Measurements from ENCODE around the gene DCTD. TPM values are rescaled to one million over a fixed set of nuclear protein-coding genes. Genes with fewer than 3 reads are reported as not detected.

DCTD gene
- total RNA-seq, 1 experiment from 2014 or later: 91.5 TPM

DNA sequence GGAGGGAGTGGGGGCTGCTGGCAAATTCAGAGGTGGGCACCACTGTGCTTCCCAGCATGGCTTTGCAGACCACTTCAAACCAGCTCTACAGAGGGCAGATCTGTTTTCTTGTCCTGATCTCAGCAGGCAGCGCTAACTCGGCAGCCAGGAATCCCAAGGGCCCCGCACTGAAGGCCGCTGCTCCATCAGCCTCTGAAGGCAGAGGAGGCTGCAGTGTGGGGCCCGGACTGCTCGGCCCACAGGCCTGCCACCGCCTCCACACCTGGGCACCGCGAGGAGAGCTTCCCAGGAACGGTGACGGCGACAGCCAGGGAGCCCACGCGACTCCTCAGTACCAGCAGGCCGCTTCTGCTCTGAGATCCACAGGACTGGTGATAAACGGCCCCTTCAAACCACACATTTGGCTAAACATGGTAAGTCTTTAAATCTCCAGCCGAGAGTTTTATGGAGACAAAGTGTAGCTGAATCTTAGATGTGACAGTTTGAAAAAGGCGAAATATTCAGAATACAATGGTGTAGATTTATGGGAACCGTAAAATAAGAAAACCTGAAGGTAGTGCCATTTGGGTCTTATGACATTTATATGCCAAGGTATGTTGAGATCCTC, 23.6 kb downstream of the DCTD start:
- no peak for DNase-seq (ENCODE audit: low read depth)

DNA sequence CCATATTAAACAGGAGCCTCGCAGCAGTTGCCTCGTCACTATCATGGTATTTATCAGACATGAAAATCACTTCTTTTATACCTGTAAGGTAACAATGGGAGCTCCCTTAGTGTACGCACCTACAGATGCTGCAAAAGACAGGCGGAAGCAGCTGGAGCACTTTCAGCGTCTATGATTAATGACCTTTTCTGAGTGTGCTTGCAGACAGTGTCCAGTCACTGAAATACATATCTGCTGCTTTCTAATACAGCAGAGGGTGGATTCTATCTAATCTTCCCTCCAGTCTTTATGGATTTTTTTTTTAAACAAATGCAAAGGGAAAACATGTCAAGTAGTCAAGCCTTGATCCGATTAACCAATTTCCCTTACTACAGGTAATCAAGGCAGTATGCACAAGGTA, 24.1 kb downstream of the DCTD start:
- no peak for DNase-seq (ENCODE audit: low read depth)

DNA sequence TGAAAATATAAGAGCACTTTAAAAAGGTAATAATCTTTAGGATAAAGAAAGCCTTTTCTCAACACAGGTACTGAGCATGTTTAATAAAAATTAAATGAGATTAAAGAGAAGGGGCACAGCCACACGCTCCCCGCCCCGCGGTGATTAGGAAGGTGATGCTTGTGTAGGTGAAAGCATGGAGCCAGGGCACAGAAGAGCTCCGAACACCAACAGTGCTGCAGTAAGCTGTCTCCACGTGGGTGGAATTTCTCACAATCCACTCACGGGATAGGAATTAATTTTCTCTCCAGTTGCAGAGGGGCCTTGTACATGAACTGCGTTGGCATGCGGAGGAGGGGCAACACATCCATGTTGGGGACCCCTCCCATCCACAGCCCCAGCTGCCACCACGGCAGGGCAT, 27.0 kb downstream of the DCTD start:
- DNase-seq (ENCODE audit: low read depth): no peak

DNA sequence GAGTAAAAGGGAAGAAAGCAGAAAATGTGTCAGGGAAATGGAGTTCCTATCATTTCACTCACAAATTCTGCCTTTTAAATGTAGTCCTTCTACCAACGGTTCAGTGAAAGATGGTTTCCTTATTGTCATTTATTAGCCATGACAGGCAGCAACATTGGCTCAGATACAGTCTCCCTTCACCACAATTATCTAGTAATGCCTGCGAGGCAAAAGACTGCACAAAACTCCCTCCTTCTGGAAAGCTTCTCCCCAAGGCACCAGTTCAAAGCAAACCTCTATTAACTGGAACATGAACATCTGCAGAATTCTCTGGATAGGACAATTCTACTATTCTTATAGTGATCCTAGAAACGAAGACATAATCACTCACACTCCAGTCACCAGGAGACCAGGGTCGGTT, 28.3 kb downstream of the DCTD start:
- no peak for DNase-seq (ENCODE audit: low read depth)

DNA sequence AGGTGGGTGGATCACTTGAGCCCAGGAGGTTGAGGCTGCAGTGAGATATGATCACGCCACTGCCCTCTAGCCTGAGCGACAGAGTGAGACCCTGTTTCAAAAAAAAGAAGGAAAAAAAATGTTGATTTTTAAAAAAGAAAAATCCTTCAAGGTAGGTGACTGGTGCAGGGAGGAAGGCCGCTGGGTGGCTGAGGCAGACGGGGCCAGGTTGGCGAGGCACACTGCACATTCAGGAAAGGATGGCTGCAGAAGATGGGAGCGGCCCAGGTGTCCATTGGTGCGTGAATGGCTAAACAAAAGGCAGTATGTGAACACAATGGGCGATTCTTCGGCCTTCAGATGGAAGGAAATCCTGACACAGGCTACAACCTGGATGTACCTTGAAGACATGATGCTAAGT, 30.4 kb downstream of the DCTD start:
- no peak for DNase-seq (ENCODE audit: low read depth)

DNA sequence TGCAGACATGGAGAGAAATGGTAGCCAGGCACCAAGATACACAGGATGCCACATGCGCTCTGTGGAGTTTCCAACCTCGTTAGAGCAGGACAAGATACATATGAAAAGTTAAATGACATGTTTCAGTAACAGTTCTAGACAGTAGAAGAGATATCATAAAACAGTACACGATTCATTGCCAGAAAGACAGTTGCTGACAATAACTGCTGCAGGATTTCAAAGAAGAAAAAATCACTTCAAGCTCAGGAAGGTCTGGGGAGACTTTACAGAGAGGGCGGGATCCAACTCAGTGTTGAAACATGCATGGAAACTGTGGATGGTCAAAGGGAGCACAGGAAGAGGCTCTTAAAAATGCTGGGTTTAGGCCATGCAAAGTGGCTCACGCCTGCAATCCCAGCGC, 31.0 kb downstream of the DCTD start:
- DNase-seq (ENCODE audit: low read depth): no peak

DNA sequence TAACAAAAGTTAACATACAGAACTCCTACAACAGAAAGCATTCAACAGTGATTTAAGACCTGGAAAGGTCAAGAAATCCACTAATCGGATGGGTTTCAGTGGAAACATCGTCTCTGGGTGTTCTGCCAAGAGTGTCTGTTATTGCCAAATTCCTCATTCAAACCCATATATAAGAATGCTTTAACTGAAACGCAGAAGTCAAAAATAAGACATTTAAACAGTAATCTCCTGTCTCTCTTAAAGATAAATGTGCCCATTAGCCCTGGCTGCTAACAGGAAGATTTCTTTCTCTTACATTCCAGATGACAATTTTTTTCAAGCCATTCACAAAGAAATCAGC, 31.5 kb downstream of the DCTD start:
- no peak for DNase-seq (ENCODE audit: low read depth)

DNA sequence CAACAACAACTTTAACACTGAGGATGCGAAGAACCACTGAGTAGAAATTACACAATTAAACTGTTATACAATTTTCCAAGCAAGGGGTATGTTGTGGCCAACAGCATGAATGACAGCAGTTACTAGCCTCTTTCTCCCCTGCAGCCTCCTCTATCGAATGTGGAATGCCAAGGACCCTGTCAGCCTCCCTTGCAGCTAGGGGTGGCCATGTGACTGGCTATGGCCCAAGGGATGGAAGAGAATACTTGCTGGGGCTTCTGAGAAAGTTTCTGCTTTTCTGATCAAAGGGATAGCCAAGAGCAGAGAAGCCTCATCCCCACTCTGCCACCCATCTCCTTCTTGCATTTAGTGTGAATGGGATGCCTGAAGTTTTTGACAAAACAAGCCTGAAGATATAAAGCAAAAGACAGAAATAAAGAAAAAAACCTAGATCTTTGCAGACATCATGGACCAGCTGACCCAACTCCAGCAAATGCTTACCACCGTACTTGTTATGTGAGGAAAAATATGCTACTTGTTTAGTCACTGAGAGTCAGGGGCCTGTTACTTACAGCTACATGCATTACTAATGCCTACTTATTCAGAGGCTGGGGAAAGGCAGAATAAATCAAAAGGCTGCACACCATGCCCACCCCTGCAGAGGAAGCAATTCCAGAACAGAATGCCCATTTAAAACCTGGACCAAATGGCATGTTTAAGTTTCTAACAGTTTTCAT, 32.0 kb downstream of the DCTD start:
- DNase-seq (ENCODE audit: low read depth): no peak

DNA sequence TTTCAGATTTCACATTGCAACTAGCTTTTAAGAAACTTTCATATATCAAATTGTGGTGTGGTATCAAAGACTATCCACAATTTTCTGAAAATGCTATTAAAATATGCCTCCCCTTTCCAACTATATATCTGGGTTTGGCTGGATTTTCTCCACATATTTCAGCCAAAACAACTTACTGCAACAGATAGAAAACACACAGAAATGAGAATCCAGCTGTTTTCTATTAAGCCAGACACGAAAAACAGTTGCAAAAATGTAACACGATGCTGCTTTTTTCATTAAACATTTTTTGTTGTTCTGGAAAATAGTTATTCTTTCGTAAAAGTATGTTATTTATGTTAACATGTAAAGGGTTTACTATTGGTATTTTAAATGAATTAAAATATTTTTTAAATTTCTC, 33.1 kb downstream of the DCTD start:
- no peak for DNase-seq (ENCODE audit: low read depth)

DNA sequence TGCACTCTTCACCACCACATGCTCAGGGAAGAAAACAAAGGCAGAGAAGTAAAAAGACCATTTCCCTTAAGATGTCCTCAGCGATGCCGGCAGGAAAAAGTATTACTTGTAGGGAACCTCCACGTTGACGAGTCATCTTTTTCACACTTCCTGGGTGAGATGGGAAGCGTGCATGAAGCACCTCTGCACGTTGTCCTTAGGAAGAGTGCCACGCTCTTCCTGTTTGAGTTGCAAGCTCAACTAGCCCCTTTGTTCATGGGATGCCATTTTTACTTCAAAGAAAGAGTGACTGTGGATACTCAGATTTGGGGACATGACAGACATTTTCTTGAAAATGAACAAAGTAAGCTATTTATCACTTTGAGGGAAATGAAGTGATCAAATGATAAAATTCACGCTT, 33.8 kb downstream of the DCTD start:
- DNase-seq (ENCODE audit: low read depth): no peak

DNA sequence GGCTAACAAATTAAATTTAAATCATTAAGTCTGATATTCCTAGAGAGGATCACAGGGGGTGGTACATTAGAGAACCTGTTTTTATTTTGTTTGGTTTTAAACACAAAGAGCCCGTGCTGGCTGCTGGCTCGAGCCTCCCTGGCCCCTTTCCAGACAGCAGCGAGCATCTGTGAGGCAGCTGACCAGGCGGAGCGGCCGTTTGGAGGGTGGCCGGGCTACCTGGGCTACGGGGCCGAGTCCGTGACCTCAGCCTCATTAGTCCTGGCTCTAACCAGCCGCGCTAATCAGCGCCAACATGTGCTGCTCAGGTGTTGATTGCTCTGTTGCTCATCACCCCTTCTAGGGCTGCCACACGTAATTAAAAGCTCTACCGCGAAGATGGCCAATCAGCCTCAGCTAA, 35.3 kb downstream of the DCTD start:
- no peak for DNase-seq (ENCODE audit: low read depth)

DNA sequence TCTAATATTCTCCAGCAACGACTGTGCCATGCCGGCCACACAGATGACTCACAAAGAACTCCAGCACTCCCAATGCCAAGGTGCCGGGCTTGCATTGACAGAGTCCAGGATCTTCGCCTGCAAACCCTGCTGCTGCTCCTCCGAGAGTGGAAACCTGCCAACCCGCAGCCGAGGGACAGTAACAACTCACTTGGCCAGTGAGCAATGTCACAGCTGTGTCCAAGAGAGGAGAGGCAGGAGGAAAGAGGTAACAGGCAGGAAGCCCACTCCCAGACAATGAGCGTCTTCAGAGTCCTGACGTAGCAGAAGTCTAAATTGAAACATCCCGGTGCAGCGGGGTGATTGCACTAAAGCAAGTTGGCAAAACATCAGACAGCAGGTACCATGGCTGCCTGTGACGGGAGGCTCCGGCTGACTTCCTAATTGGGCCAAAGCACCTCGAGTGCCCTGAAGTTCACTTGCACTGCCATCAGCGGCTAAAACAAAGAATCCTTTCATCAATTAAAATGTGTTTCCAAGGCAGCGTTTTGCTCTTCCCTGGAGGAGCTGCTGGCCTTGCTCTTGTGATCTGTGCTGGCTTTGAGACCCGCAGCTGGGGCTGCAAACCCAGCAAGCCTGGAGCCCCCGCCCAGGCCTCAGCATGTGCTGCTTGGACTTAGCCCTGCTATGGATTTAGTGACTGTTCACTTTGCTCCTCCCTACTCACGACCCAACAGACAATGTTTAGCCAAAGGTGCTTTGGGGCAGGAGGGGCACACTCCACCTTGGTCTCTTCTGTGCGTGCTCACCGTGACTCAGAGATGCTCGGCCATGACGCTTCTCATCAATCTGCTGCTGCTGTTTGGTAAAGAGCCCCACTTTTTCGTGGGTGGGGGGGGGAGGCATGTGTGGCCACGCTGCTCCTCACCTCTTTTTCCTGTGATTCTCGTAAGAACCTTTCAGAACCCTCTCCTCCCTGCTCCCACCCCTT, 36.5 kb downstream of the DCTD start:
- peak; percentile 89 for DNase-seq (ENCODE audit: low read depth)

DNA sequence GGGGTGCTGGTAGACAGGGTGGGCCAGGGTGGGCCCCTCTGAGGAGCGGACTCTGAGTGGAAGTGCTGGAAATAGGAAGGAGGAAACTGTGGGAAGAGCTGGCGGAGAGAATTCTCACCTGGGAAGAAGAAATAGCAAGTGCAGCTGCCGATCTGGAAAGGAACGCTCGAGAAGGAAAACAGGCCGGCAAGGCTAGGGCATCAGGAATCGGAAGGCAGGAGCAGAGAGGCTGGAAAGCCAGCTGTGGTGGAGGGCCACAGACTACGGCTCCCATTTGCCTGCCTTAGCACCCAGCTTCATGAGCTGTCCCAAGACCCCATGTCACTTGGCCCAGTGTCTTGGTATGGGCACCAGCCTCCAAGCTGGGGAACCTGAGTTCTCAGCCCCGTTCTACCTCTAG, 37.3 kb downstream of the DCTD start:
- no peak for DNase-seq (ENCODE audit: low read depth)

DNA sequence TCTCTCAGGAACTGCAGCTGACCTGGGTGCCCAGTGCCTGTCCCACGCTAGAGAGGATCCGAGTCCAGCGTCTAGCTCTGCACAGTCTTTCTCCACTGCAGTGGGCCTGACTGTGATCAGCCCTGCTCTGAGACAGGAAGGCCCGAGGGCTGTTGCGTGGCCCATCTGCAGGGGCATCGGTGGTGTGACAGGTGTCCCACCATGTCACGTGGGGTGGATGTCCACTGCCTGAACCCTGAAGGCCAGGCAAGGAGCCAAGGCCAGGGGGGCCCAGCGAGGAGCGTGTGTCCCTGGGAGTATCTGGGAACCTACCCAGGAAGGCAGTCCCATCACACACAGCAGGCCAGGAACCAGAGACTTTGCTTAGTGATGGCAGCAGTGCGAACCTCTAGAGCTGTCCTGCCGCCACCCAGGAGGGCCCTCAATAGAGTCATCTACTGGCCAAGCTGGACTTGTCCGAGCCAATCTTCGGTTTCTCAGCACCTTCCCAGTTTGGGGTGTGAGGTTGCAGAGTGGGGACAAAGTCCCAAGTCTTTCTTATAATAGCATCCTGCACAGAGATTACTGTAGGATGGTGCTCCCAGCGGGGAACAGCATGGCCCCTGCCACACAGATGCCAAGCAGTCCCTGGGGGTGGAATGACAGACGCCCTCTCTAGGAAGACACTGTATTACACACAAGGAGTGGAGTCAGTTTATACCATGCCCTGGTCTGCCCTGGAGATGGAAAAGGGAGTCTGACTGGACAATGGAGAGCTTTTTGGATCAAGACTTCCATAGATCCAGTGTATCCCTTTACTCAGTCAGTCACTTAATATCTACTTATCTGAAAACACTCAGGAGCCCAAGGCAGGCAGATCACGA, 38.3 kb downstream of the DCTD start:
- no peak for DNase-seq (ENCODE audit: low read depth)

DNA sequence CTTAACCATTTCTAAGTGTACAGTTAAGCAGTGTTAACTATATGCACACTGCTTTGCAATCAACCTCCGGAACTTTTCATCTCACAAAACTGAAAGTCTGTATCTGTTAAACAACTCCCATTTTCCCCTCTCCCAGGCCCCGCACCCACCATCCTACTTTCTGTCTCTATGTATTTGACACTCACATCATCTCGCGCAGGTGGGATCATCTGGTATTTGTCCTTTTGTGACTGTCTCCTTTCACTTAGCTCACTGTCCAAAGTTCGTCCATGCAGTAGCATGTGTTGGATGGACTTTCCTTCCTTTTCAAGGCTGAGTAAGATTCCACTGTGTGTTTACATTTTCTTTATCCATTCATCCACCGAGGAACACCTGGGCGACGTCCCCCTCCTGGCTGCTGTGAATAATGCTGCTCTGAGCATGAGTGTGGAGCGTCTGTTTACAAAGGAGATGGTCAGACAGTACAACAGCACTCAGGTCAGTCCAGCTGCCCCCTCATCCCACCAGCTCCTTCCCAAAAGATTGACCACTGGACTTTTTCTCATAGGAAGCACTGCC, 39.8 kb downstream of the DCTD start:
- DNase-seq (ENCODE audit: low read depth): no peak

DNA sequence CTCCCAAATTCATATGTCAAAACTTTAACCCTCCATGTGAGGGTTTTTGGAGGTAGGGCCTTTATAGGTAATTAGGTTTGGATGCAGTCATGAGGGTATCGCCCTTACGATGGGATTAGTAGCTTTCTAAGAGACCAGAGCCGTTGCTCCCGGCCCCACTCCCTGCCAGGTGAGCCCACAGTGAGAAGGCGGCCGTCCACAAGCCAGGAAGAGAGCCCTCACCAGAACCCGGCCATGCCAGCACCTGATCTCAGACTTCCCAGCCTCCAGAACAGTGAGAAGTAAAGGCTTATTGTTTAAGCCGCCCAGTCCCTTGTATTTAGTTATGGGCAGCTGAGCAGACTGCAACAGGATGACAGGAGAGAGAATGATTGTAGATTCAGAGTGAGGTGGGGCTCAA, 40.8 kb downstream of the DCTD start:
- DNase-seq (ENCODE audit: low read depth): no peak

DNA sequence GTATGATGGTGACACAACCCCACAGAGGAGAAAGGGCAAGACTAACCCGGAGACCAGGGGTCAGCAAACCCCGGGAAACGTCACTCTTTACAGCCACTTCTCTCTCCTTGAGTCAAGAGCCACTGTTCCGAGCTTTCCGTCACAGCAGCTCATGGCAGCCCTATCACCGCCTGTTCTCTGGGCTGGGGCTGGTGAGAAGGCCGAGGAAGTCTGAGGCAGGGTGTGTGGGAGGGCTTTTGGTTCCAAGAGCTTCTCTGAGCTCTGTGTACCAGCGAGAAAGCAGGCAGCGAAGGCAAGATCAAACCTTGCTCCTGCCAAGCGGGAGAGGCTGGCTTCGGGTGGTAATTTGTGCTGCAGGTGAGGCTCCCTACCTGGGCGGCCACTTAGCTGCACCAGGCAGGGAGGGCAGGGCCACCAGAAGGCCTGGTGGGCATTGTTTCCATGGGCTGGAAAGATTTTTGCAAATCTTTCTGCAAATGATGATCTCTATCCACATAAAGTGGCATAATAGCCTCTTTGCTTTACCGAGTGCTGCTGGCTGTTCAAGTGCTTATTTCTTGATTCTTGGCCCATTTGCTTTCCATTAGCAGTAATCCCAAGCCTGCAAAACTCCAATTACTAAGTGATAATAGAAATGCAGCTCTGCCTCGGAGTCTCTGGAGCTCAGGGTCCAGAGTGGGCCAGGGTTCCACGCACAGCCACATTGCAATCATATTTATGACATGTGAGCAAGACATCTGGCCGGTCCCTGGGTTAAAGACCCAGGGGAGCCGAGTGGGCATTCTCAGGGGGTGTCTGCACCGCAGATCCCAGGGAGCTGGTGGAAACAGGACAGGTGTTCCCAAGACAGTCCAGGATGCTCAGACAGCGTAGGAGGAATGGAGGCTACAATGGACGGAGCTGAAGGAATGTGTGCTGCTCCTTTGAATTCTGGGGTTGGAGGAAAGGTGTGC, 41.5 kb downstream of the DCTD start:
- DNase-seq (ENCODE audit: low read depth): no peak

DNA sequence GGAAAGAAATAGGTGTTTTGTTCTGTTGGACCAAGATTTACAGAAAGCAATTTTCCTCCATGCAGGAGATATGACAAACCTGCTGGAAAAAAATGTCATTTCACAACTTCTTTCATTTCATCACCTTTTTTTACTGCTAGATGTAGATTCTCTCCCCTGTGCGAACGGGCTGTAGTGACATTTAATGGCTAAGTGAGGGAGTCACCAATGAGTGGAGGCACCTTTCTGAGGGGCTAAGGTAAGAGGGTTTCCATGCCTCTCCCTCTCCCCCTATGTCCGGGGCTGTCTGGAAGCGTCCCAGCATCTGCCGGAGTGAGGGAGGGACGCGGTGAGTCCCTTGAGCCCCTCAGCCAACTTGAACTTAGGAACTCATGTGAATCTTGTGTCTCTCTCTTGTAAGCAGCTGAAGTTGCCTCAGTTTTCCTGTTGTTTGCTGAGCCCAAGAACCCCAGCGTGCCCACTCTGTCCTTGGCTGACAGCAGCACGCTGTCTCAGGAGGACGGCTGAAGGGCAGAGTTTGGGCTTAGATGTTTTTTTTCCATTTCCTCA, 42.3 kb downstream of the DCTD start:
- DNase-seq (ENCODE audit: low read depth): no peak

DNA sequence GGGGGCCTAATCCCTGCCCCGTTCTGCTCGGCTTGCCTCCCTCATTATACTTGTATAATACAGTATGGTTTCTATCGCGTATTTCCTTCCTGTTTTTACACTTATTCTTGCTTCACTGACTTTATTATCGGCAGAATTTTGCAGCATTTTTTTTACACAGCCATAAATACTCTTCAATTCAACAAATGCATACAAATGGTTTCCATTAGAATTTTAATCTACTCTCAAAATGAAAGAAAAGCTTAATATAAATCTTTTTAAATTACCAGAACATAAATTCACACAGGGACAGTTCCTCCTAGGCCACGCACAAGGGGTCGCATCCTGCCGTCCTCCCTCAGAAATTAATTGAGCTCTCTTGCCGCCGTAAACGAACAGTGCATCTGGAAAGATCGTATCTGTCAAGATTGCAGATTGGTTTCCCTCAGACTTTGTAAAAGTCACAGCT, 42.9 kb downstream of the DCTD start:
- DNase-seq (ENCODE audit: low read depth): no peak

DNA sequence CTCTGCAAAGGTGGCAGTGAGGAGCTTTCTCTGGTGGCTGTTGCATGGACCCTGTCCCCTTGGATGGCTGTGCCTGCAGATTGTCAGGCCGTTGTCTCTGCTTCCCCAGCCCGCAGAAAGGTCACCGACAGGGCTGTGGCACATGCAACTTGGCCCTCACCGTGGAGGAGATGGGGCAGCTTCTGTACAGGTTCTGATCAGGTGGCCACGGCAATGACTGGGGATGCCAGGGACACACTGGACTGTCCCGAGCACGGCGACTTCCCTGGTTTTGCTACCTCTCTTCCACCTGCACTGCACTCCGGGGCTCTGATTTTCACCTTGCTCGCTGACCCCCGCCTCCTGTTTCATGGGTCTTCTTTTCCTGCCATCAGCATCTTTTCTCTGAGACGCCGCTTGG, 43.5 kb downstream of the DCTD start:
- DNase-seq (ENCODE audit: low read depth): no peak
